Measurements from ENCODE around the gene POMZP3.
"Not testable (repeated sequence)": the region's sequence is repeated elsewhere in the genome, so short reads cannot be mapped to it uniquely, and the experiment has no call there.

The POMZP3 gene

DNA sequence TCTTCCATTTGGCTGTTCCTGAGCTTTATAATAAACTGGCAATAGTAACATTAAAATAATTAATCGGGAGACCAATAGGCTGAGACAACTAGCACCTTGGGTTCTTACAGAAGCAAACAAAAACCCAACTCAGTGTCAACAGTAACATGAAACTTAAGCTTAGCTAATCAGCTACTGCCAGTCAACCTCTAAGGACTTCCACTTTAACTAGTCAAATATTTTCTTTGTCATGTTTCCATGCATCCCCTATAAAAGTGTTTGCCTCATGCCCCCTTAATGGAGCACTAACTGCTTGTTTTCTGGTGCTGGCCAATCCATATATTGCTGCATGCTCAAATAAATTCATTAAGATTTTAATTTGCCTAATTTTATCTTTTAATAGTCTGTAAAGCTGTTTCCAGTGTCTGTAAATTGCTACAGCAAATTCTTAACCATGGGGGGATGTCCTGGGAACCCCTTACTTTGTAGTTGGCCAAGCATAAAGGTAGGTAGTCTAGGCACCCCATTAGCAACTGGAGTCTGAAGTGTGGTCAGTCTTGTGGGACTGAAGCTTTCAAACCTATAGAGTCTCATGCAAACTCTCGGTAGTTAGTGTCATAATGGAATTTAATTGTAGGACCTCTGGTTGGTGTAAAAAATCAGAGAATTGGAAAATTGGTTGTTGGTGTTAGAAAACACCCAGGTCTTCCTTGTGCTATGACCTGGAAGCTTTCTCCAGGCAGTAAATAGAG, 40.3 kb downstream of the POMZP3 start:
- not testable (repeated sequence) for DNase-seq

DNA sequence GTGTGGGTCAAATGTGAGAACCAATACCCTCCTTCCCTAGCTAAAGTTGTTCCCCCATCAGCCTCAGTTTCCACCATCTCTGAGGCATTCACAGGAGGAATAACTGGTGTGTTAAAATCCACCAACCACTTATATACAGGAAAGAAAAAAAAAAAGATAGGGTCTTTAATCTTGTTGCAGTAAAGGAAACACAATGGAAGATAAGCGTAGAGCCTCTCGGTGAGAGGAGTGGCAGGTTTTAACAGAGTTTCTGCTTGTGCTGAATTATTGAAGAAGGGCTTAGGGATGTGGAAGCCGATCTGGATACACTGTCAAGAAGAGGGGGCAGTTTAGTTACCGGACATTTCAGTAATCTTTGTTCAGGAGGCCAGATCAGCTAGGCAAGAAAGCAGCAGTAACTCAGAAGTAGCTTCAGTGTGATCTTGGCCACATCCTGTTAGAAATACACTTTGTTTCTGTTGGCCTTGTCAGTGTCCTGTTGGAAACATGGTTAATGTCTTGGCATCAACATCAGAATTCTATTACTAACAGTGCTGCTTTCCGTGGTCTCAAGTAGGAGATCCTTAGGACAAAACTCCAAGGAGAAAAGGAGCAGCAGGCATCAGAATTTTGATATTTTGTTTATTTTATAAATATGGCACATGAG, 43.3 kb downstream of the POMZP3 start:
- not testable (repeated sequence) for DNase-seq

DNA sequence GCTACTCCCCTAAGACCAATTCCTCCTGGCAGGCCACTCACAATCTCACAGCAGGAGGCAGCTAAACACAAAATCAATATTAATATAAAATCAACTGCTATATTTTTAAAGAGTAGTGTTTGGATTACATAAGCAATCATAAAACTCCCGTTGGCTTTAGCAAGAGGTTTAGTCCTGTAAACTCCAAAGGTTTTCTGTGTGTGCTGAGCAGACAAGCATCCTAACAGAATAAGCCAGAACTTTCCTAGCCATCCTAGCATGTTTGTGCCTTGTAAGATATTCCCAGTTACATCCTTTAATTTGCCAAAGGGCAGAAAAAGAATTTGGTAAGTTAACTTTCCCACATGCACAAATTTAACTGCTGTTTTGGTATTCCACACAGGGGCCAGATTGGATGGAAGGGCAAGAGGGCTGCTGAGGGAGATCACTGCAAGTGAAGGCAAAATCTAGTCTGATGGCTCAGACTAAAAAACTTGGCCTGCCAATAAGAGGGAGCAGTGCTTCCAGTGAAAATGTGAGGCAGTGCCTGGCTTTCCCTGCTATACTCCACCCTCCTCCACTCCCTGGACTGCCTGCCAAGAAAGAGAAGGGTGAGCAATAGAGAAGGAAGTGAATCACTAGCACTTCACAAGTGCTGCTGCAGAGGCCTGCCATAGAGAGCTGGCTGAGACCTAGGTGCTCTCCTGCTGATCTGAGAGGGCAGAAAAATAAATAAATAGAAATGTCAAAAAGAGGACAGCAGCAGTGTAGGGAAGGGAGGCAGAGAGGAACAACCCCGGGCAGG, 44.0 kb downstream of the POMZP3 start:
- not testable (repeated sequence) for DNase-seq

DNA sequence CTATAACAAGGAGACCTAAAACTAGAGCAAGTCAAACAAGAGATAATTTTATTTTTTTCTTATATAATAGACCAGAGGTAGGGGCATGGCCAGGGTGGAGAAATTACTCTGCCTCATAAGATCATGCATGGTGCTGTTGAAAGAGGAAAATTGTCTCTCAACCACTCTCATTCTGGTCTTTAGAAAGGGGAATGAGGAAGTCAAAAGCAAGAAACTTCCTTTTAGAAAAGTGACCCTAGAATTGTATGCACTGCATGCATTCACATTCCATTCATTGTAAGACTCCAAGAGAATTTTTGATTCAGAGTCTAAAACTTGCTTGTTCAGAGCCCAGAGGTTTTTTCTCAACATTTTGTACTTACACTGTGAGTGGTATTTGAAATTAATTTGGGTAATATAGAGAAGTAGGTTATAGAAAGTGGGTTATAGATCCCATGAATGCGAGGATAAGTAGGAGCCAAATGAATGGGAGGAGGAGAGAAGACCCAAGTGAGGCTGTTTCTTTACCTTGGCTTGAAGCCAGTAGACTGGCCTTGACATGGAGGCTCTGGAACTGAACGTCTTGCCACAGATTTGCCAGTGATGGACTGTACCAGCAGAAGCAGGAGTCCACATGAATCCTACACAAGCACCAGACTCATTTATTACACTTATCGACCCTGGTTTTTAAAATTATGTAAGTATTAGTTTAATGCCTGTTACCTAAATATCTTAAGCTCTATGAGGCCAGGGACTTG, 51.0 kb downstream of the POMZP3 start:
- not testable (repeated sequence) for DNase-seq

DNA sequence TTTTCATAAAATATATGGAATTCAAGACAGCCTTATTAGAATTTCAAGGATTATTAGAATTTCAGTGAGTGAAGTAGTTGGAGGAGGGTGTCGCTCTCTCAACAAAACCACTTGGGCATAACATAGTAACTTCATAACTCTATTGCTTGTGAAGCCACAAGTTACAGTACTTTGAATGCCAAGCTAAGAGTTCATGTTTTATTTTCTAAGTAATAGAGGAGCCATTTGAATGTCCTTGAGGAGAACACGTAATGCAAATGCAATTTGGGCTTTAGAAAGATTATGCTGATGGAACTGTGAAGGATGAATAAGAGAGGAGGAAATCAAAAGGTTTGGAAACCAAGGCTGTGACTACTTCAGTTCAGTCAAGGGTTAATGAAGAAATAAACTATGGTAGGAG, 51.6 kb downstream of the POMZP3 start:
- DNase-seq, result not testable (repeated sequence)

DNA sequence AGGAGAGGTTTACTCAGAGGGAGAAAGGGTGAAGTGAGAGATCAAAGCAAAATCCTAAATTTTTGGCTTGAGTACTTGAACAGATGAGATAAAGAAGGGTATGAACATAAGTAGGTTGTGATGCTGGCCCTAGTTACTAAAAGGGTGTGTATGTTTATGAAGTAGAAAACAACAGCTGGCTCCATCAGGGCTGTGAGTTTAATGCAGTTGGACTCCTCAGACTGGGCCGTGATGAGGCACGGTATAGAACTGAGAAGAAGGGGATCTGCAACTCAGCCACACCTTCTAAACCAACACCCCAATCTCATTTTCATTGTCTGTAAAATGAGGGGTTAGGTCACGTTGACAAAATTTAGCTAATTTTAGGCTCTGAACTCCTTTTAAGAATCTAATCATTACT, 54.8 kb downstream of the POMZP3 start:
- DNase-seq, result not testable (repeated sequence)

DNA sequence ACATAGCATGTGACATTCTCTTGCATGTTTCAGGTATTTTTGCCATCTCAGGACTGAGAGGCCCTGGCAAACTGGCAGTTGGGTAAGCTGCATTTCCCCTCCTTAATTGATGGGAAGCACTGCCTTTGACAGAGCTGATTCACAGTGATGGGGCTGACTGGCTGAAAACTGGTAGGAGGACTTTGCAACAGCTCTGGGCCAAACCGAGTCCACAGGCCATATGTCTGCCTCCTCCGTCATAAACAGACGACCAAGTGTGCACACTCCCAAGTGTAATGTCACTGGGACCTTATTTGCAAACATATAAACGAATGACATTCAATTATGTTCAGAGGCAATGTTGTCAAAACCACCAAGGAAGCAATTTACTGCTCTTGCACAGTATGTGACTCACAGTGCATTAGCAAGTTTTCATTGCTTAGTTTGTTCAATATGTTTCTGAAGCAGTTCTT, 56.7 kb downstream of the POMZP3 start:
- DNase-seq, result not testable (repeated sequence)

DNA sequence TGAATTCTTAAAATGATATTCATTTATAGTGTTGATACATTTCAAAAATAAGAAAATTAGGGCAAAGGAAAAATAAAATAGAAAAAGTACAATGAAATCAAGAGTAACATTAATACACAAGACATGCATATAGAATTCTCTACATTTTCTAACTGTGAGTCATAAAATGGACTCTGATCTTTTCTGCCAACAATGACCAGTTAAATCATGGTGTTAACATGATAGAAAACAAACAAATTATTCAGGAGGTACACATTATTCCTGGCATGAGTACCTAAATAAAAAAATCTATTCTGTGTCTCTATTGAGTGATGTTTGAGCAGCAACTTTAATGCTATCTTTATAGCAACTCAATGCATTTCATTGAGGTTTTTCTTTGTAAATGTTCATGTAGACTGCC, 58.3 kb downstream of the POMZP3 start:
- not testable (repeated sequence) for DNase-seq

DNA sequence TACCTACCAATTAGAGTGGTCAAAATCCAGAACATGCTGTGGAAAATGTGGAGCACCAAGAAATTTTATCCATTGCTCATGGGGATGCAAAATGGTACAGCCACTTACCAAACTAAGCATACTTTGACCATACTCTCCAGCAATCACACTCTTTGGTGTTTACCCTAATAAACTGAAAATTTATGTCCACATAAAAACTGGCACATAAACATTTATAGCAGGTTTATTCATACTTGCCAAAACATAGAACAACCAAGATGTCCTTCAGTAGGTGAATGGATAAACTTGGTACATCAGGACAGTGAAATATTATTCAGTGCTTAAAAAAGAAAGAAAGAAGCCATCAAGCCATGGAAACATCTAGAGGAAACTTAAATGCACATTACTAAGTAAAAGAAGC, 59.3 kb downstream of the POMZP3 start:
- DNase-seq, result not testable (repeated sequence)

DNA sequence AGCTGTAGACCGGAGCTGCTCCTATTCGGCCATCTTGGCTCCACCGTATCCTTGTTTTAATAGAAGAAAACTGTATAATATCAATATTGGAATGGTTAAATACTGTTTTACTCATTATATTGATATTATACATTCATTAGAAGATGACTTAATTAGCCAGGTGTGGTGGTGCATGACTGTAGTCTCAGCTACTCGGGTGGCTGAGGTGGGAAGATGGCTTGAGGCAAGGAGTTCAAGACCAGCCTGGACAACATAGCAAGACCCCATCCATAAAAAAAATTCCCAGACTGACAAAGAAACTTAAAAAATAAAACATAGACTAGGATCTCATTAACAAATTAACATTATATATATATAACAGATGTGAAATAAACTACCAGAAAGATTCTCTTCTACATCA, 59.8 kb downstream of the POMZP3 start:
- DNase-seq, result not testable (repeated sequence)

DNA sequence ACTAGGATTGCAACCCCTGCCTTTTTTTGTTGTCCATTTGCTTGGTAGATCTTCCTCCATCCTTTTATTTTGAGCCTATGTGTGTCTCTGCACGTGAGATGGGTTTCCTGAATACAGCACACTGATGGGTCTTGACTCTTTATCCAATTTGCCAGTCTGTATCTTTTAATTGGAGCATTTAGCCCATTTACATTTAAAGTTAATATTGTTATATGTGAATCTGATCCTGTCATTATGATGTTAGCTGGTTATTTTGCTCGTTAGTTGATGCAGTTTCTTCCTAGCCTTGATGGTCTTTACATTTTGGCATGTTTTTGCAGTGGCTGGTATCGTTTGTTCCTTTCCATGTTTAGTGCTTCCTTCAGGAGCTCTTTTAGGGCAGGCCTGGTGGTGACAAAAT, 62.1 kb downstream of the POMZP3 start:
- not testable (repeated sequence) for DNase-seq

DNA sequence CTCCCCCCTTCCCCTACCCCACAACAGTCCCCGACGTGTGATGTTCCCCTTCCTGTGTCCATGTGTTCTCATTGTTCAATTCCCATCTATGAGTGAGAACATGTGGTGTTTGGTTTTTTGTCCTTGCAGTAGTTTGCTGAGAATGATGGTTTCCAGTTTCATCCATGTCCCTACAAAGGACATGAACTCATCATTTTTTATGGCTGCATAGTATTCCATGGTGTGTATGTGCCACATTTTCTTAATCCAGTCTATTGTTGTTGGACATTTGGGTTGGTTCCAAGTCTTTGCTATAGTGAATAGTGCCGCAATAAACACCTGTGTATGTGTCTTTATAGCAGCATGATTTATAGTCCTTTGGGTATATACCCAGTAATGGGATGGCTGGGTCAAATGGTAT, 65.7 kb downstream of the POMZP3 start:
- DNase-seq, result not testable (repeated sequence)

DNA sequence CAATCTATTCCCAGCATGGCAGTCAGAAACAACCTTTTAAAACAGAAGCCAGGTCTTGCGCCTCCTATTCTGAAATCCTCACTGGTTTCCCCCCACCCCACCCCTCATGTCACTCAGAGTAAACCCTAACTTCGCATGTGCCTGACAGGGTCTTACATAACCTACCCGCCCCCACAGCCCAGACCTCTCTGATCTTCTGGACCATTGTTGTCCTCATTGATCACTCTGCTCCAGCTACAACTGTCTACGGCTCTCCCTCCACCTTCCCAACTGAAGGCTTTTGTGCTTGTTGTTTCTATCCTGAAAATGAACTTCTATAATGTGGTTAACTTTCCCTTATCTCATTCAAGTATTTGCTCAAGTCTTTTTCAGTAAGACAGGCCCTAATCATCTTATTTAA, 66.9 kb downstream of the POMZP3 start:
- not testable (repeated sequence) for DNase-seq
